ENCODE data around the gene MSH3.
"Not testable (repeated sequence)": the region's sequence is repeated elsewhere in the genome, so short reads cannot be mapped to it uniquely, and the experiment has no call there.

Gene MSH3

DNA sequence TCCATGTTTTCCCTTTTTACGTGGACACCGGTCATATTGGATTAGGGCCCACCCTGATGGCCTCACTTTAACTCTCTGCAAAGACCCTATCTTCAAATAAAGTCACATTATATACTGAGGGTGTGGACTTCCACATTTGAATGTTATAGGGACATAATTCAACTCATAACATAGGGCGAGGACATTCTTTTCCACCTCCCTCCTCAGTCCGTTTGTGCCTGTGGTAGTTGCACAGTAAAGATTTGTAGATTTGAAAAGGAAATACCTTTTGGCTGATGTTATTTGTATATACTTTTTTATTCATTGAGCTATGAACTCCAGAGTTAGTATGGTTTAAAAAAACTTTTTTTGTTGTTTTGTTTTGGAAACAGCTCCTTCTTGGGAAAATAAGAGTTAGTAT, 51.3 kb downstream of the MSH3 start:
- DNase-seq (ENCODE audit: low spot score) (no peak), FAIRE-seq (no peak)

DNA sequence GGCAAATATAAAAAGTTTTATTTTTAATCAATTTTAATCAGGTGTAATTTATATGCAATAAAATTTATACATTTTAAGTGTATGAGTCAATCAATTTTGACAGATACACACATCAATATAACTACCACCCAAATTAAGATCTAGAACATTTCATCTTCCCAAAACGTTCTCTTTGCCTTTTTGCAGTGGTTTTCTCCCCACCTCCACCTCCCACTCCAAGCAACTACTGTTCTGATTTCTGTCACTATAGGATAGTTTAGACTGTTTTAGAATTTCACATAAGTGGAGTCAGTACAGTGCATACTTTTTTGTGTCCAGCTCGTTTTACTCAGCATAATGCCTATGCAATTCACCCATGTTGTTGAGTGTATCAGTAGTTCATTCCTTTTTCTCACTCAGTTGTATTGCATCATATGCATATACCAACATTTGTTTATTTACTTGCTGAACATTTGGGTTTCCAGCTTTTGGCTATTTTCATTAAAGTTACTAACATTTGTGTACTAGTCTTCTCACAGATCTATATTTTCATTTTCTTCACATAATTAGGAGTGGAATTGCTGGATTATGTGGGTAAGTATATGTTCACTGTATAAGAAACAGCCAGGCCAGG, 52.5 kb downstream of the MSH3 start:
- no peak for DNase-seq (ENCODE audit: low spot score)
- no peak for FAIRE-seq

DNA sequence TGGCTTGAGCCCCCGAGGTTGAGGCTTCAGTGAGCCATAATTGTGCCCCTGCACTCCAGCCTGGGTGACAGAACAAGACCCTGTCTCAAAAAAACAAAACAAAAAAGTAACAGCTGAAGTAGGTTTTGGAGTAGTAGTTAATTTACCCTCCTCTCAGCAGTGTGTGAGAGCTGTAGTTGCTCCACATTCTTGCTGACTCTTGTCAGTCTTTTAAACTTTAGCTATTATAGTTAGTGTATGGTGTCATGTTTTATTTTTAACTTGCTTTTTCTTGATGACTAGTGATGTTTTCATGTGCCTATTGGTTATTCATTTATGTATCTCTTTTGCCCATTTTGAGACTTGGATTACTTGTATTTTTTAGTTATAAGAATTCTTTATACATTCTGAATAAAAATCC, 53.2 kb downstream of the MSH3 start:
- no peak for FAIRE-seq

DNA sequence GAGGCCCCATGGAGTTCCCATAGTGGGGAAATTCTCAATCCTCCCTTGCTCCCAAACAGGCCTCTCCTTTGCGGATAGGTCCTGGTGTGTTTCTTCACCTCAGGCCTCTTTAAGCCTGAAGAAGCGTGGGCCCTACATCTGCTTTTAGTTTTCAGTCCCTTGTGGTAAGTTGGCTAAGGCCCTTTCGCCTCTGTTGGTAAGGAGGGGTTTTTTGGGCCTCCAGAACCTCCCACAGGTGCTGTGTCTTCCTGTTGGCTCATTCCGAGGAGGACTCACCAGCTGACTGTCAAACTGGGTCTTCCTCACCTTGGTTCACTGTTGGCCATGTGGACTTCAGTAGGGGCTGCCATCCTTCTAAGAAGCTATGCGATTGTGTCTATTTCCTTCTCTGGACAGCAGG, 56.8 kb downstream of the MSH3 start:
- no peak for FAIRE-seq
- DNase-seq (ENCODE audit: low spot score), result no peak

More for the DNA sequence above, 53.2 kb downstream of the MSH3 start:
- no peak for DNase-seq (ENCODE audit: low spot score)

DNA sequence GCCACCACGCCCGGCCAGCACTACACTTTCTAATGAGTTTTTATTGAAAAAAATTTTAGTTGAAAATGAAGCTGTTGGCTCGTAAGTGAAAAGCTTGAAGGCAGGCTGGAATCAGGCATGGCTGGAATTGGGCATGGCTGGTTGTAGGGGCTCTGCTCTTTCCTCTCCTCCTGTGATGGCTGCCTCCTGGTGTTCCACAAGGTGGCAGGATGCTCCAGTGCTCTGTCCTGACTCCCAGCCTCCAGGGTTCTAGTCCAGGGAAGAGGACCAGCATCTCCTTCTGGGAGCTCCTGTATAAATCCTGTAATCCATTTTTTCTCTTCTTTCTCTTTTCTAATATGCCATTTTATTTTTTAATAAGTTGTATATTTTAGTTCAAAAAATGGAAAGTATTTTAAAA, 57.5 kb downstream of the MSH3 start:
- peak; percentile 15 for DNase-seq (ENCODE audit: low spot score)
- no peak for FAIRE-seq

DNA sequence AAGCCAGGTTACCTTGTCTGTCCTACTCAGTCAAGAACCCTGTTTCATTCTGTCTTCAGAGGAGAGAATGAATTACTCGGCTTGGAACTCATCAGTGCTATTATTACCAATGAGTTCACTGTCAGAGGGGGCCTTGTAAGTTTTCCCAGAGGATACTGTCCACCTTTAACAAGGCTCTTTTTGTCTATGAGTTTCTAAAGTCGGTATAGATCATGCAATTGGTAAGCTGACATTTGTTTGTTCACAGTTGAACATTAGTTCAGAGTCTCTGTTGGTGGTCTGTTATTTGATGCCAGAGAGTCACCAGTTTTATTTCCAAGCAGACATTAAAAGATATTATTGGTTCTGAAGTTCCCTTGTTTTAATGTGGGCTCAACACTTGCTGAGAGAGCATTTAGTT, 58.5 kb downstream of the MSH3 start:
- DNase-seq (ENCODE audit: low spot score), result no peak
- no peak for FAIRE-seq

DNA sequence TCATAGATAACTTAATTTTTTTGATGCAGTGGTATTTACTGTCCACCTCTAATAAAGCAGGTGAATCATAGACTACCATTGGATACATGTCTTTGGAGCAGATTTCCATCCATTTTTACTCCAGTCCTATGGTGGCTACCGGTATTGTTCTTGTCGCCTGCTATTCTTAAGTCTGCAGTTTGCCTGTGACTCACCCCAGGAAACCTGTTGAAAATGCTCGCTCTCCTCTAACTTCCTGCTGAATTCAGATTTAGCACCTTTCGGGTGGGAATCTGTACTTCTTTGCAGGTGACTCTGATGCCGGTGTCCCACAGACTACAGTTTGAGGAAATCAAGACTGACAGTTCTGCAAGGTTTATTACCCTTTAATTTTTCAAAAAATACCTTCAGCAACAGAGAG, 59.2 kb downstream of the MSH3 start:
- no peak for DNase-seq (ENCODE audit: low spot score)
- no peak for FAIRE-seq

DNA sequence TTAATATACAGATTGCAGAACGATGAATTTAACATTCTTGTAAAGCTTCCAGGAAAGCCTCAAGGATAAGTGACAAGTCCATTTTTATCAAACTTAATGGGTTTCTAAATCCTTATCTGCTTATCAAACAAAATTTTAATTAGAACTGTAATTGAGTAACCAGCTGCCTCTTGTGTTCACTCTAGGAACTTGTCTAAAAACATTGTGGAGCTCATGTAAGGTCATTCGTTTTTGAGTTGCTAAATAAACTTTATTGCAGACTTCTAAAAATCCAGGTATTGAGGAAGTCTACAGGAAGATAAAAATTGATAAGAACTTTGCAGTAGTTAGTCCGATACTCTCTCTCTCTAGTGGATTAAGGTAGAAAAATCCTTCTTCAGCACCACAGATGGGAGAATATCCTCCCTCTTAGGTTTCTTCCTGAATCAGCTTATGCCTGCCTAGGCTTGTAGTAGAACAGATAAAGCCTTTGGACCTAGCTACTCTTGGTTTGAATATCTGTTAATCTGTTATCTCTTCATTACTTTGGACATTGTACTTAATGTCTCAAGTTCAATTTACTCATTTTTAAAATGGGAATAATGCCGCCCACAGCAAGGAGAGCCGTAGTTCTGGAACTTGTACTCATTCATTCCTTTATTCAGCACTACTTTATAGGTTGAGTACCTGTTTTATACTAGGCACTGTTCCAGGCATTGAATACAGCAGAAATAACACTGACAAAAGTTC, 60.3 kb downstream of the MSH3 start:
- DNase-seq (ENCODE audit: low spot score), result no peak

DNA sequence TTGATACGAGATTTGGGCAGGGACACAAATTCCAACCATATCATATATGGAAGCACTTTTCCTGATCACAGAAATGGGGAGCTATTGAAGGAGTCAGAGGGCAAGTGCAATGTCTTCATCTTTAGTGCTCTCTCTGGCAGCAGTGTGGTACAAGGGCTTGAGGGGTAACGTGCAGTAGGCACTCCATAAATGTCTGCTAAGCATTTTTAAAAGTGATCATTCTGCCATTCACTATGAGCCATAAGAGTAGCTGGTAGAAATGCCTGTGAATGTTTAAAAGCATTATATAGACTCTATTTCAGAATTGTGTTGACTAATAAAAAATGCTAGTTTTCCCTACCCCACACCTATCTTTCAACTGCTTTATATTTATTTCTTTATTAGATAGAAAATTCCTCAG, 61.4 kb downstream of the MSH3 start:
- FAIRE-seq, result no peak
- no peak for DNase-seq (ENCODE audit: low spot score)

More for the DNA sequence above, 60.3 kb downstream of the MSH3 start:
- FAIRE-seq, result no peak

DNA sequence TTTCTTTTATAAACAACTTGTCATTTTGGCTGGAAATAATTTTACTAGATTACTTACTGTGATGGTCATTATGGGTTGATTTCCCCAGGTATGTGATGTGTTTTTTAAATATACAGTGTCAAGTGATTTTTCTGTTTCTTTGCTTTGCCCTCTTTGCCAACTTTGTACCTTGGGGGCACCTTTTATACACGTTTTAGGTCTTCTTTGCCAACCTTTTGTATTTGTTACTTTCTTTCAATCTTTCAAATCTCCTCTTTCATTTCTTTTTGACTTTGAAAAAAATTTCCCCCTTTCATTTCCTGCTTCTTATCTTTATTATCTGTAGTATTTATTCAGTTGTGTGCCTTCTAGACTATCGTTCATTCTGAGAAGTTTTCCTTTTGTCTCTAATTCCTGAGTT, 65.7 kb downstream of the MSH3 start:
- DNase-seq (ENCODE audit: low spot score), result no peak
- no peak for FAIRE-seq

DNA sequence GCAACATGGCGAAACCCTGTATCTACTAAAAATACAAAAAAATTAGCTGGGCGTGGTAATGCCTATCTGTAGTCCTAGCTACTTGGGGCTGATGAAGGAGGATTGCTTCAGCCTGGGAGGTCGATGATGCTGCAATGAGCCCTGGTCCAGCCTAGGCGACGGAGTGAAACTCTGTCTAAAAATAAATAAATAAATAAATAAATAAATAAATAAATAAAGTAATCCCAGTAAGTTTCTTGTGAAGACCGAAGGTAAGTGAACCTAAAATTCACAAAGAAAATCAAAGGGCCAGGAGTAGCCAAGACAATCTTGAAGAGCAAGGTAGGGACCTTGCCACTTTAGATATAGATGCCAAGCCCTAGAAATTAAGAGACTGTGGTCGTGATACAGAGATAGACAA, 68.5 kb downstream of the MSH3 start:
- no peak for FAIRE-seq
- DNase-seq (ENCODE audit: low spot score), result no peak

DNA sequence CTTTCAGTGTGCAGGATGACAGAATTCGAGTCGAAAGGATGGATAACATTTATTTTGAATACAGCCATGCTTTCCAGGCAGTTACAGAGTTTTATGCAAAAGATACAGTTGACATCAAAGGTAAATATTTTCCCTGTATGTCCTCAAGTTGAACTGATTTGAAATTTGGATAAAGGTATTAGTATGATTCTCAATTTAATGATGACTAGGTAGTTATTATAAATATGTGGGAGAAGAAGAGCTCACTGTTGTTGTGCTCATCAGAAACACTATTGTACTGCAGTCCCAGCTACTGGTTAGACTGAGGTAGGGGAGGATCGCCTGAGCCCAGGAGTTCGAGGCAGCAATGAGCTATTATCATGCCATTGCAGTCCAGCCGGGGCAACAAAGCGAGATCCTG, 71.0 kb downstream of the MSH3 start:
- FAIRE-seq (no peak), DNase-seq (ENCODE audit: low spot score) (no peak)

DNA sequence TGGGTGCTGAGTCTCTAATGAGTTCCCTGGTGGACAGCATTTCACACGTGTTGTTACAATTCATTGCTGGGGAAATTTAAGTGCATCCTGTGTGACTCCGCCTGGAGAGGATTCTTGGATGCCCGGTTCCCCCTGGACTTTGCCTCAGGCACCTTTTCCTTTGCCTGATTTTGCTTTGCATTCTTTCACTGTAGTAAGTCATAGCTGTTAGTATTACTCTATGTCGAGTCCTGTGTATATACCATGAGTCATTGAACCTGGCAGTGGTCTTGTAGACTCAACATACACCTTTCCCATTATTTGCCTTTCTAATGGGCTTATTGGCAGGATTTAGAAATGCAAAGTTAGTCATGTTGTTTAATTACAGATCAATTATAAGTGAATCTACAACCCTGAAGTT, 82.3 kb downstream of the MSH3 start:
- no peak for DNase-seq (ENCODE audit: low spot score)
- no peak for FAIRE-seq

DNA sequence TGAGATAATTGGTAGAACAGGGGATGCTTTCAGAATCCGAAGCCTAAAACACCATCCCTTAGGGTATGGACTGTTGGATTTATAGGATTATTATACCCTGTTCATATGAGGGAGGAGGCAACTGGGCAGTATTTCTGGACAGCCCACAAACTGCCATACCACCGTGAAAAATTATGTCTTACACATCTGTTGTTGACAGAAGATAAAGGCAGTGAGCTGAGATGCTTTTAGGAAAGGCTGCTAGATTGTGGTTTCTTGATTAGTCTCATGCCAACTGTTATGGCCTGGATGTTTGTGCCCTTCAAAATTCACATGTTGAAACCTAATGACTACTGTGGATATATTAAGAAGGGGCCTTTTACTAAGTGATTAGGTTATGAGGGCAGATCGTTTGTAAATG, 84.0 kb downstream of the MSH3 start:
- DNase-seq (ENCODE audit: low spot score) (no peak), FAIRE-seq (no peak)

DNA sequence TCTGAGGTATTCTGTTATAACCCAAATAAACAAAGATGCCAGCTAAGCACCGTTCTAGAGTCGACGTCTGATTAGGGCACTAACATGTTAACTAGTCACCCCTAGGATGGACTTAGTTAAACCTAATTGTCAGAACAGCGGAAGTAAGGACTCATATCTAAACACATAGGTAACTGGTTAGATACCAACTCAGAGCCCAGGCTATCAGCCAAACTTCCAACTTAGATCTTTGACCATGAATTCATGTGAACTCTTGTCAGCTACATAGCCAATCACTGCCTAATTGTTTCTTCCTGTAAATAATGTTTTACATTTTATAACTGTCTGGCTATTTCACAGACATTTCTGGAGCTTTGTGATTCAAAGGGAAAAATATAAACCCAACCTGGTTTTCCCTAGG, 84.6 kb downstream of the MSH3 start:
- no peak for FAIRE-seq
- DNase-seq (ENCODE audit: low spot score), result no peak

DNA sequence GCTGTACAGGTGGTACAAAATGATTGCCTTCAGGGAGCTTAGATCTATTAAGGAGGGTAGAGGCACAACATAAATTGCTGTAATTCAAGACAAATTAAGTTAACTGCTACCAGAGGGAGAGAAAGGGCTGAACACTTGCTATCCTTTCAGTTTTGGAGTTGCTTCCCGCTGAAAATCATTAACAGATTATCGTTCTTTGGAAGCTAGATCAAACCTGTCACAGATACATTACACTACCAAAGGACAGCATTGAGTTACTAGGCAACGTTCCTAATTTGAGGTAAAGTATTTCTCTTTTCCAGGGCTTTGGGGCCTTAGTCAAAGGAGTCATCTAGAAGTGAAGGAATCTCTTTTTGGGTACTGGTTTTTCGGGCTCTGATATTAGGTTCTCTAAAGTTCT, 85.0 kb downstream of the MSH3 start:
- FAIRE-seq (no peak), DNase-seq (ENCODE audit: low spot score) (no peak)

DNA sequence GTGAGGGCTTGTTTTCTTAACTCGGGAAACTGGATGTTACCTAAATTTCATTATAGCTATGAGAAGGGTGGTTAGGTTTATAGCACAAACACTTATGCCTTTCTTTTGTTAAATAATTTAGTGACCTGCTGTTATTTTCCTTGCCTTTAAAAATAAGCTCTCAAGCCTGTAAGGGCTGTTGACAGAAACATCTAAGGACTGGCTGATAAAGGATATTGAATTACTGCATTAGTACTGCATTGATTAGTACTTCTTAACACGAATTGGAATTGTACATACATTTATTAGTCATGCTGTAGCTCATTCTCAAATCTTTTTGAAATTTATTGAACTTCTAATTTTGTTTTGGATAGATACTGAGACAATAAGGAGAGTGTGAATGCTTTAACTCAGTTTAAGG, 85.4 kb downstream of the MSH3 start:
- DNase-seq (ENCODE audit: low spot score) (no peak), FAIRE-seq (no peak)

DNA sequence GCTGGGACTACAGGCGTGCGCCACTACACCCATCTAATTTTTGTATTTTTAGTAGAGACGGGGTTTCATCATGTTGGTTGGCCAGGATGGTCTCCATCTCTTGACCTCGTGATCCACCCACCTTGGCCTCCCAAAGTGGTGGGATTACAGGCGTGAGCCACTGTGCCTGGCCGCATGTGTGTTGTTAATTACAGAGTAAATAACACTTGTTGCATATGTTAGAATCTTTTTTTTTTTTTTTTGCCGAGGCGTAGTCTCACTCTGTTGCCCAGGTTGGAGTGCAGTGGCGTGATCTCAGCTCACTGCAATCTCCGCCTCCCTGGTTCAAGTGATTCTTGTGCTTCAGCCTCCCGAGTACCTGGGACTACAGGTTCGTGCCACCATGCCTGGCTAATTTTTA, 86.0 kb downstream of the MSH3 start:
- not testable (repeated sequence) for DNase-seq (ENCODE audit: low spot score); FAIRE-seq

DNA sequence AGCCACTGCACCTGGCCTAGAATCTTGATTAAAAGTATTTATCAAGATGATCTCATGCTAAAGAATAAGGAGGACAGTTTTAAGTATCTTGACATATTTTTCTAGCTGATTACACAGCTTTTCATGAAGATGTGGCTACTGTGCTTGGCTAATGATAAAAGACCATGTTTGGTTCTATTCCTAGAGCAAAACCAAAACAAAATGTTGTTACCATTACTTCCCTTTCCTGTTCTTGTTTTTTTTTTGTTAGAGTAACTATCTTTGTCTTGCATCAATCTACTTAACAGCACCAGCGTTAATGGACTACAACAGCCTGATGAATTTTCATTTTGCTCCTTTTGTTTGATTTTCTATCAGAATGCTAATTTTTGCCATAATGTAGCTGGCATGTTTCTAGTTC, 86.5 kb downstream of the MSH3 start:
- FAIRE-seq, result no peak
- DNase-seq (ENCODE audit: low spot score), result no peak

DNA sequence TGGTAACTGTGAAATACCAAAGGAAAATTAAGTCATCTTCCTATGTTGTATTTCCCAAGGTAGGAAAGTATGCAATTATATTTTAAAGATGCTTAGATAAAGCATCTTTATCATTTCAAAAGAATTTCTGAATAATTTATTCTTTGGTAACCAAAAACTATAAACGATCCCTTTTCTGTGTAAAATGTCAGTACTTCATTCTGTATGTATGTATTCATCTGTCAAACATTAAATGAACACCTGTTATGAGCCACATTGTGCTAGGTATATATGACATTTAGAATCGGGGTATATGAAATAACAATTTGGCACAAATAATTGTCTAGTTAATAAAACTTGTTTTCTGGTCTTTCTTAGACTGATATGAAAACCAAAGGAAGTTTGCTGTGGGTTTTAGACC, 89.7 kb downstream of the MSH3 start:
- FAIRE-seq (no peak), DNase-seq (ENCODE audit: low spot score) (no peak)

DNA sequence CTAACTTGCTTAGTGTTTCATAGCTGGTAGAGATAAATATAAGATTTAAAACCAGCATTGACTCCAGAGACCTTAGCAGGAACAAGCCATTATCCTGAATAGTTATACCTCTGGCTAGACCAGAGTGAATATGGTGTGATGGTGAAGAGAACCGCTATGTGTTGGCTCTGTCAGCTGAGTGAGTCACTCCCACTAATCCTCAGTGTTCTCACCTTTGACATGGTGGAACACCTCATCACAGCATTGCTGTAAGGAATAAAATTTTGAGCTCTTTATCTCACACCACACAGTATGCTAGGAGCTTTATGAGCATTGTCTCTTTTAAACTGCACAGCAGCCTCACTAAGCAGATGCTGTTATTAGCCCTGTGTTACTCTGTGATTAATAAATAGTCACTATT, 91.0 kb downstream of the MSH3 start:
- DNase-seq (ENCODE audit: low spot score) (peak; percentile 8), FAIRE-seq (no peak)

DNA sequence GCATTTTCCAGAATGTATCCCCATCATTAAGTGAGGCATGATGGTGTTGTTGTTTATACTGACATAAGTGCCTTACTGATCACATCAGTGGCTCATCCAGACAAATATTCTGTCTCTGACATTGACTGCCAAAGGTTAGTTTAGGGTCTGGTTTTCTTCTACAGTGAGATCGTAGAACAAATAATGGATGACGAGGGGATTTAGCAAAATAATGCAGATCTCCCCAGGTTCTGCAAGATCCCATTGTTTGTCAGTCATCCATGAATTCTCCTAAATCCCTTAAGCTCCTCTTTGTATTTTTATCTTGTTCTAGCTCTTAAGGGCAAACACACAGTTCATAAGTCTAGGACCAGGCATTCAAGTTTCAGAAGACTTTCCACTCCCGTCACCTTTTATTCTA, 93.5 kb downstream of the MSH3 start:
- no peak for FAIRE-seq

DNA sequence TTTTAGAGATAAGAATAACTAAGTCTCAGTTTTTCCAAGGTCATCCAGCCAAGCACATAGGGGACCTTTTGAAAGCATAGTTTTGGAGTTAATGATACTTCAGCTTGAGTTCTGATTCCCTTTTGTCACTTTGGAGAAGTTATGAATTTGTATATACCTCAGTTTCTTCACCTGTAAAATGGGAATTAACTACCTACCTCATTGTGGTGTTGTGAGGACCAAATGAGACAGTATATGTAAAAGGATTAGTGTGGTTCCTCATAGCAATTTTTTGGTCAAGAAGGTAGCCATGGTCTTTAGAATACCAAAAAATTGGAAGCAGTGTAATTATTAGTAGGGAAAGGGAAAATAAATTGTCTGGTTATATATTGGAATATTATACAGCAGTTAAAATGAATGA, 98.0 kb downstream of the MSH3 start:
- FAIRE-seq, result no peak
- DNase-seq (ENCODE audit: low spot score), result no peak

More for the DNA sequence above, 93.5 kb downstream of the MSH3 start:
- DNase-seq (ENCODE audit: low spot score), result no peak

Measured in RCC 7860 (cell line).